ENCODE data around the gene SNAP47.

Gene SNAP47

GRCh38 chr1:227803933-227804332 lies 68.7 kb downstream of the SNAP47 start:
- Histone ChIP-seq H3K27me3 (ENCODE audit: insufficient read depth, poor library complexity, severe bottlenecking) (no peaks in the 10 kb centered on the region), H3K27ac (replicated peaks) (no peak overlapping the region), H3K4me3 (replicated peaks; ENCODE audit: insufficient read depth, low read length) (no peak overlapping the region)
- no peak for DNase-seq (ENCODE audit: low read depth in 1 of 2, low spot score in 1 of 2)
- TF ChIP-seq GABPA (IDR thresholded peaks at IDR 0.05; ENCODE audit: low read depth) (no peak), CTCF (IDR thresholded peaks at IDR 0.05; ENCODE audit: insufficient read depth, low read length) (no peak)

- H3K4me3 ChIP-seq (replicated peaks; ENCODE audit: insufficient read depth, low read length): no peak overlapping the region
- no peaks in the 10 kb centered on the region for H3K27me3 ChIP-seq (ENCODE audit: insufficient read depth, poor library complexity, severe bottlenecking)
- H3K27ac ChIP-seq (replicated peaks): no peak overlapping the region
- no peak for DNase-seq (ENCODE audit: low read depth in 1 of 2, low spot score in 1 of 2)
- TF ChIP-seq POLR2AphosphoS5 (IDR thresholded peaks at IDR 0.05; ENCODE audit: low read depth) (no peak), CTCF (IDR thresholded peaks at IDR 0.05; ENCODE audit: insufficient read depth, low read length) (no peak), SPI1 (IDR thresholded peaks at IDR 0.05; ENCODE audit: borderline replicate concordance, low read depth) (no peak), GABPA (IDR thresholded peaks at IDR 0.05; ENCODE audit: low read depth) (no peak), REST (IDR thresholded peaks at IDR 0.05; ENCODE audit: insufficient replicate concordance, low read depth) (no peak)
Observed at GRCh38 chr1:227805606-227806197, 70.5 kb downstream of the SNAP47 start.

GRCh38 chr1:227808566-227808965 lies 73.3 kb downstream of the SNAP47 start:
- no peak for DNase-seq (ENCODE audit: low read depth in 1 of 2, low spot score in 1 of 2)
- H3K27me3 ChIP-seq (ENCODE audit: insufficient read depth, poor library complexity, severe bottlenecking): no peaks in the 10 kb centered on the region
- TF ChIP-seq GABPA (IDR thresholded peaks at IDR 0.05; ENCODE audit: low read depth) (no peak), REST (IDR thresholded peaks at IDR 0.05; ENCODE audit: insufficient replicate concordance, low read depth) (no peak), CTCF (IDR thresholded peaks at IDR 0.05; ENCODE audit: insufficient read depth, low read length) (no peak), SPI1 (IDR thresholded peaks at IDR 0.05; ENCODE audit: borderline replicate concordance, low read depth) (no peak), POLR2AphosphoS5 (IDR thresholded peaks at IDR 0.05; ENCODE audit: low read depth) (no peak)
- H3K27ac ChIP-seq (replicated peaks): no peak overlapping the region
- H3K4me3 ChIP-seq (replicated peaks; ENCODE audit: insufficient read depth, low read length): no peak overlapping the region

- TF ChIP-seq REST (IDR thresholded peaks at IDR 0.05; ENCODE audit: insufficient replicate concordance, low read depth) (no peak), GABPA (IDR thresholded peaks at IDR 0.05; ENCODE audit: low read depth) (no peak), POLR2AphosphoS5 (IDR thresholded peaks at IDR 0.05; ENCODE audit: low read depth) (no peak), SPI1 (IDR thresholded peaks at IDR 0.05; ENCODE audit: borderline replicate concordance, low read depth) (no peak), CTCF (IDR thresholded peaks at IDR 0.05; ENCODE audit: insufficient read depth, low read length) (no peak)
- no peaks in the 10 kb centered on the region for H3K27me3 ChIP-seq (ENCODE audit: insufficient read depth, poor library complexity, severe bottlenecking)
- H3K27ac ChIP-seq (replicated peaks): no peak overlapping the region
- no peak for DNase-seq (ENCODE audit: low read depth in 1 of 2, low spot score in 1 of 2)
- H3K4me3 ChIP-seq (replicated peaks; ENCODE audit: insufficient read depth, low read length): no peak overlapping the region
Observed at GRCh38 chr1:227809026-227809425, 73.8 kb downstream of the SNAP47 start.

Data from HL-60 (cell line).